ENCODE results near the gene PCDHGA12.

PCDHGA12 gene

DNA sequence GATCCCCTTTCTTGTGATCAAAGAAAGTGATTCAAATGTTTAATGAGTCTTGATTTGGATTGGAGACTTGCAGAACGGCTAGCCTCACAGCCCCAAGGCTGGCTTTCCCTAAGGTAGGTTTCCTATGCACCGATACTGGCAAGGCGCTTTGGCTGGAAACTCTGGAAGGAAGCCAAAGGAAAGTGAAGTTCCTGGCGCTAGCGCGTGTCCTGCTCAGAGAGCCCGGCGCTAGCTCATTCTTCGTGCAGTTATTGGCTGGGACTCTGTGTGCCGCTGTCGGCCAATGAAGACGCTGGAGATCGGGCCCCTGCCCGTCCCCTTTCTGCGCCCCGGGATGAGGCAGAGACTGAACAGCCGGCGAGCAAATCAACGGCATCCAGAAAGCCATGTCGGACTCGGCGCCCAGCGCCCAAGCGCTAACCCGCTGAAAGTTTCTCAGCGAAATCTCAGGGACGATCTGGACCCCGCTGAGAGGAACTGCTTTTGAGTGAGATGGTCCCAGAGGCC, 45.4 kb downstream of the PCDHGA12 start, which contains the start of gene PCDHGC3:
TSS of gene PCDHGC3 (plus strand) at position 342 of the 507 bp plus-strand sequence. CDS start at position 493, 151 bp downstream.
- TF ChIP-seq GATA1 (IDR thresholded peaks at IDR 0.05; ENCODE audit: low read depth, low read length) (no peak), POLR2A (IDR thresholded peaks at IDR 0.05; ENCODE audit: low read length) (no peak)
- peak in 1 of 2 experiments; percentile 14 for DNase-seq

DNA sequence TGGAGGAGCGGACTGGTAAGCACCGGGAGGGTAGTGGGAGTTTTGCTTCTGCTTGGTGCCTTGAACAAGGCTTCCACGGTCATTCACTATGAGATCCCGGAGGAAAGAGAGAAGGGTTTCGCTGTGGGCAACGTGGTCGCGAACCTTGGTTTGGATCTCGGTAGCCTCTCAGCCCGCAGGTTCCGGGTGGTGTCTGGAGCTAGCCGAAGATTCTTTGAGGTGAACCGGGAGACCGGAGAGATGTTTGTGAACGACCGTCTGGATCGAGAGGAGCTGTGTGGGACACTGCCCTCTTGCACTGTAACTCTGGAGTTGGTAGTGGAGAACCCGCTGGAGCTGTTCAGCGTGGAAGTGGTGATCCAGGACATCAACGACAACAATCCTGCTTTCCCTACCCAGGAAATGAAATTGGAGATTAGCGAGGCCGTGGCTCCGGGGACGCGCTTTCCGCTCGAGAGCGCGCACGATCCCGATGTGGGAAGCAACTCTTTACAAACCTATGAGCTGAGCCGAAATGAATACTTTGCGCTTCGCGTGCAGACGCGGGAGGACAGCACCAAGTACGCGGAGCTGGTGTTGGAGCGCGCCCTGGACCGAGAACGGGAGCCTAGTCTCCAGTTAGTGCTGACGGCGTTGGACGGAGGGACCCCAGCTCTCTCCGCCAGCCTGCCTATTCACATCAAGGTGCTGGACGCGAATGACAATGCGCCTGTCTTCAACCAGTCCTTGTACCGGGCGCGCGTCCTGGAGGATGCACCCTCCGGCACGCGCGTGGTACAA, 46.0 kb downstream of the PCDHGA12 start:
- DNase-seq = peak in 1 of 2 experiments; percentile 14
- TF ChIP-seq POLR2A (IDR thresholded peaks at IDR 0.05; ENCODE audit: low read length) (no peak), GATA1 (IDR thresholded peaks at IDR 0.05; ENCODE audit: low read depth, low read length) (no peak)

DNA sequence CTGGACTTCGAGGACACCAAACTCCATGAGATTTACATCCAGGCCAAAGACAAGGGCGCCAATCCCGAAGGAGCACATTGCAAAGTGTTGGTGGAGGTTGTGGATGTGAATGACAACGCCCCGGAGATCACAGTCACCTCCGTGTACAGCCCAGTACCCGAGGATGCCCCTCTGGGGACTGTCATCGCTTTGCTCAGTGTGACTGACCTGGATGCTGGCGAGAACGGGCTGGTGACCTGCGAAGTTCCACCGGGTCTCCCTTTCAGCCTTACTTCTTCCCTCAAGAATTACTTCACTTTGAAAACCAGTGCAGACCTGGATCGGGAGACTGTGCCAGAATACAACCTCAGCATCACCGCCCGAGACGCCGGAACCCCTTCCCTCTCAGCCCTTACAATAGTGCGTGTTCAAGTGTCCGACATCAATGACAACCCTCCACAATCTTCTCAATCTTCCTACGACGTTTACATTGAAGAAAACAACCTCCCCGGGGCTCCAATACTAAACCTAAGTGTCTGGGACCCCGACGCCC, 46.8 kb downstream of the PCDHGA12 start:
- TF ChIP-seq POLR2A (IDR thresholded peaks at IDR 0.05; ENCODE audit: low read length) = no peak
- TF ChIP-seq GATA1 (IDR thresholded peaks at IDR 0.05; ENCODE audit: low read depth, low read length) = no peak
- no peak for DNase-seq

DNA sequence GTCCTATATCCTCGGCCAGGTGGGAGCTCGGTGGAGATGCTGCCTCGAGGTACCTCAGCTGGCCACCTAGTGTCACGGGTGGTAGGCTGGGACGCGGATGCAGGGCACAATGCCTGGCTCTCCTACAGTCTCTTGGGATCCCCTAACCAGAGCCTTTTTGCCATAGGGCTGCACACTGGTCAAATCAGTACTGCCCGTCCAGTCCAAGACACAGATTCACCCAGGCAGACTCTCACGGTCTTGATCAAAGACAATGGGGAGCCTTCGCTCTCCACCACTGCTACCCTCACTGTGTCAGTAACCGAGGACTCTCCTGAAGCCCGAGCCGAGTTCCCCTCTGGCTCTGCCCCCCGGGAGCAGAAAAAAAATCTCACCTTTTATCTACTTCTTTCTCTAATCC, 47.5 kb downstream of the PCDHGA12 start:
- TF ChIP-seq GATA1 (IDR thresholded peaks at IDR 0.05; ENCODE audit: low read depth, low read length) (no peak), POLR2A (IDR thresholded peaks at IDR 0.05; ENCODE audit: low read length) (no peak)
- no peak for DNase-seq

DNA sequence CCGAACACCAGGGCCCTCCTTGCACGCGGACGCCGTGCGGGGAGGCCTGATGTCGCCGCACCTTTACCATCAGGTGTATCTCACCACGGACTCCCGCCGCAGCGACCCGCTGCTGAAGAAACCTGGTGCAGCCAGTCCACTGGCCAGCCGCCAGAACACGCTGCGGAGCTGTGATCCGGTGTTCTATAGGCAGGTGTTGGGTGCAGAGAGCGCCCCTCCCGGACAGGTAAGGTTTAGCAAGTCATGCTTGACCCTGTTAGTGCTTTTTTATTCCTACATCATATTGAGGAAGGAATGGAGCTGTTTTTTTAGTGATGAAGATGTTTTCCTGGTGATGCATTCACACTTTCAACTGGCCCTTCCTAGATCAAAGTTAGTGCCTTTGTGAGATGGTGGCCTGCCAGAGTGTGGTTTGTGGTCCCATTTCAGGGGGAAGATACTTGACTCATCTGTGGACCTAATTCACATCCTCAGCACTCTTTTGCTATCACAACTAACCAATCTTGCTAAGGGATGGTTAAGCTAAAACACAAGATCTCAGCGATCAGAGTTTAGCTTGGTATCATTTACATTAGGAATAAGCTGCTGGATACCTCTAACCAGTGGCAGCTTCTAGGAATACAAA, 48.1 kb downstream of the PCDHGA12 start:
- no peak for DNase-seq
- TF ChIP-seq POLR2A (IDR thresholded peaks at IDR 0.05; ENCODE audit: low read length) = no peak
- no peak for TF ChIP-seq GATA1 (IDR thresholded peaks at IDR 0.05; ENCODE audit: low read depth, low read length)

DNA sequence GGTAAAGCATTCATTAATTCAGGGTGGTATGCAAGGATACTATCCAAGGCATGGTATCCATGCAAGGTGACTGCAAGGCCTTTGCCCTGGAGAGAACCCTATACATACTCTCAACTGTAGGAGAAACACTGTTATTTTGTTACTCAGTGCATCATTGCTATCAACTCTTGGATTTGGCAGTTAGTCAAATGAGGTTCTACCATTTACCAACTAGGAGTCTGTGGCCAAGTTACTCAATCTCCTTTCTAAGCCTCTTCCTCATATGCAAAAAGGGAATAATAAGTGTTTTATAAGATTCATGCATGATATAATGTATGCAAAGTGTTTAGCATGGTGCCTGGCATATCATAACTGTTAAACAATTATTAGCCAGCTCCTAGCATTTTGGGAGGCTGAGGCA, 49.5 kb downstream of the PCDHGA12 start:
- DNase-seq = no peak
- TF ChIP-seq GATA1 (IDR thresholded peaks at IDR 0.05; ENCODE audit: low read depth, low read length) = no peak
- no peak for TF ChIP-seq POLR2A (IDR thresholded peaks at IDR 0.05; ENCODE audit: low read length)

Data from erythroblast (primary cell).